Mononuclear cell (primary cell): ENCODE measurements around the gene TEX2. TPM values are rescaled to one million over a fixed set of nuclear protein-coding genes. Genes with fewer than 3 reads are reported as not detected.
A peak's percentile ranks its signal among the peaks of the same experiment; 100 is the strongest.

Source experiments
- H3K27me3 ChIP-seq: 2 replicates; pipeline ENCODE4 v1.6.0; 2011; ENCODE audit warnings: low read length, control low read depth; ENCODE audit not compliant: insufficient read depth
- H3K4me1 ChIP-seq: 2 replicates; pipeline ENCODE4 v1.5.1; 2011; ENCODE audit warnings: mild to moderate bottlenecking, low read length, control low read depth; ENCODE audit not compliant: insufficient read depth
- H3K4me3 ChIP-seq: 2 replicates; pipeline ENCODE4 v1.5.1; 2011; ENCODE audit warnings: mild to moderate bottlenecking, low read length, moderate library complexity
- H3K9me3 ChIP-seq: 2 replicates; pipeline ENCODE4 v1.5.1; 2011; ENCODE audit warnings: low read depth, mild to moderate bottlenecking, control low read depth, low read length
- total RNA-seq: library from RNA; depleted of rRNA; stranded (reverse); fragments of >200 nt; gene quantifications from one replicate; pipeline ENCODE4 v1.2.3, GENCODE V29; 2012

Gene TEX2, protein sequence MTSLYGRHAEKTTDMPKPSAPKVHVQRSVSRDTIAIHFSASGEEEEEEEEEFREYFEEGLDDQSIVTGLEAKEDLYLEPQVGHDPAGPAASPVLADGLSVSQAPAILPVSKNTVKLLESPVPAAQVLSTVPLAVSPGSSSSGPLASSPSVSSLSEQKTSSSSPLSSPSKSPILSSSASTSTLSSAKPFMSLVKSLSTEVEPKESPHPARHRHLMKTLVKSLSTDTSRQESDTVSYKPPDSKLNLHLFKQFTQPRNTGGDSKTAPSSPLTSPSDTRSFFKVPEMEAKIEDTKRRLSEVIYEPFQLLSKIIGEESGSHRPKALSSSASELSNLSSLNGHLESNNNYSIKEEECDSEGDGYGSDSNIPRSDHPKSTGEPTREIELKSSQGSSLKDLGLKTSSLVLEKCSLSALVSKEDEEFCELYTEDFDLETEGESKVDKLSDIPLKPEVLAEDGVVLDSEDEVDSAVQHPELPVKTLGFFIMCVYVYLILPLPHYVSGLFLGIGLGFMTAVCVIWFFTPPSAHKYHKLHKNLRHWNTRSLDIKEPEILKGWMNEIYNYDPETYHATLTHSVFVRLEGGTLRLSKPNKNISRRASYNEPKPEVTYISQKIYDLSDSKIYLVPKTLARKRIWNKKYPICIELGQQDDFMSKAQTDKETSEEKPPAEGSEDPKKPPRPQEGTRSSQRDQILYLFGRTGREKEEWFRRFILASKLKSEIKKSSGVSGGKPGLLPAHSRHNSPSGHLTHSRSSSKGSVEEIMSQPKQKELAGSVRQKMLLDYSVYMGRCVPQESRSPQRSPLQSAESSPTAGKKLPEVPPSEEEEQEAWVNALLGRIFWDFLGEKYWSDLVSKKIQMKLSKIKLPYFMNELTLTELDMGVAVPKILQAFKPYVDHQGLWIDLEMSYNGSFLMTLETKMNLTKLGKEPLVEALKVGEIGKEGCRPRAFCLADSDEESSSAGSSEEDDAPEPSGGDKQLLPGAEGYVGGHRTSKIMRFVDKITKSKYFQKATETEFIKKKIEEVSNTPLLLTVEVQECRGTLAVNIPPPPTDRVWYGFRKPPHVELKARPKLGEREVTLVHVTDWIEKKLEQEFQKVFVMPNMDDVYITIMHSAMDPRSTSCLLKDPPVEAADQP
- total RNA-seq, result 7.2 TPM

DNA sequence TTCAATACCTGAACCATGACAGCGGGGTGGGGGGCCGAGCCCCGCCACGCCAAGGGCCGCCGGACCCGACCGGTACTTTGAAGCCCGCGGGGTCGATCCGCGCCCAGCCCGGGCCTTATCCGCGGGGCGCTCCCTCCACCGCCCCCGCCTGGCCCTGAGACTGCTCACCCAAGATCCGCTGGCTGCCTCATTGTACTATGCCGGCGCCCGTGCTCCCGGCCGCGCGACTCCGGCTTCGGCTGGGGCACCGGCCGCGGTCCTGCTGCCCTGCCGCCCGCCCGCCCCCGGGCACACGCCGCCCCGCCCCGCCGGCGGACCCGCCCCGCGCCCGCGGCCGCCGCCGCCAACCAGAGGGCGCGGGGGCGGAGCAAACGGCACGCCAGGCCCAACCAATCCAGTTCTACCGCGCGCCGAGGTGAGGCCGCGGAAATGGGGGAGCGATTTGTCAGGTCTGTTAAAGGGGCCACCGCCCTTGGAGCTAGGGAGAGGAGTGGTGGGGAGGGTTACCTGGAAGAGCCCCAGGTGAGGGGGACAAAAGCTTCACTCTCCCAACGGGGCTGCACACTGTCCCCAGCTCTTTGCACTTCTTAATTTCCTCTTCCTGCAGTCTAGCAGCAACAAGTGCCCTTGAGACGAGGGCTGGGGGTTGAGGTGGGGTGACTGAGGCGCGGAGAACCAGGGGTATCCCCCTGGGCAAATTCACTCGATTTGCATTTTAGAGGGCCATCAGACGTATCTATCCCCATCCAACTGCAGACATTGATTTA lies at the start of gene TEX2:
Gene TEX2, minus strand, starts transcription at position 261 of the 767 bp plus-strand sequence. CDS start 49,043 bp downstream, outside the sequence.
- H3K4me1 ChIP-seq, result peaks cover 37% of the 10 kb centered on the region
- no peaks in the 10 kb centered on the region for H3K9me3 ChIP-seq
- H3K27me3 ChIP-seq, result no peaks in the 10 kb centered on the region

DNA sequence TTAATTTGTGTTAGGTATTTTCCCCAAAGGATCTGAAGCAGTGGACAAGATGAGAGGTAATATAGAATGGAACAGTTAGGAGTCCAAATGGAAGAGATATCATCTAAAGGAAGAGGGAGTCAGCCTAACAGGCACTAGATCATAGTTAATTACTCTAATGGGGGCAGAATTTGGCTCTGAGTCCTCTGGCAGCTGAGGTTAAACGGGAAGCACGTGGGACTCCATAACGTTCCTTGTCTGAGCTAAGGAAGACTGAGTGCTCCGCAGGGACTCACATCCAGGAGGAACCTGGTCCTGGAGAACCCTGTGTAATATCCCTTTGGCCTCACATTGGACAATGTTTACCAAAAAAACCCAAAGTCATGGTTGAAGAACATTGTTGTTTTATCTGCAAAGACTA lies 46.6 kb upstream of the TEX2 start:
- no peaks in the 10 kb centered on the region for H3K9me3 ChIP-seq
- no peaks in the 10 kb centered on the region for H3K27me3 ChIP-seq
- H3K4me1 ChIP-seq, result no peaks in the 10 kb centered on the region
- no peak overlapping the region for H3K4me3 ChIP-seq

More for the DNA sequence above, at the start of gene TEX2:
- H3K4me3 ChIP-seq, result peak within 1 kb of the TSS; percentile 78

DNA sequence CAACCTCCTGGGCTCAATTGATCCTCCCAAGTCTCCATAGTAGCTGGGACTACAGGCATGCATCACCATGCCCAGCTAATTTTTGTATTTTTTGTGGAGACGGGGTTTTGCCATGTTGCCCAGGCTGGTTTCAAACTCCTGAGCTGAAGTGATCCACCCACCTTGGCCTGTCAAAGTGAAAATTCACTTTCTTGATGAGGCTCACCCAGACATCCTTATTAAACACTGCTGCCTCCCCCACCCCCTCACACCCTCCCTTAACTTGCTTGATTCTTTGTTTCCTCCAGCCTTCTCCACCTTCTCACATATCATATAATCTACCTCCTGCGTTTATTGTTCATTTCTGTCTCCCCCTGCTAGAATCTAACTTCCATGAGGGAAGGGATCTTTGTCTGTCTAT lies 46.0 kb upstream of the TEX2 start:
- Histone ChIP-seq H3K9me3 (no peaks in the 10 kb centered on the region), H3K4me1 (no peaks in the 10 kb centered on the region), H3K4me3 (no peak overlapping the region), H3K27me3 (no peaks in the 10 kb centered on the region)

DNA sequence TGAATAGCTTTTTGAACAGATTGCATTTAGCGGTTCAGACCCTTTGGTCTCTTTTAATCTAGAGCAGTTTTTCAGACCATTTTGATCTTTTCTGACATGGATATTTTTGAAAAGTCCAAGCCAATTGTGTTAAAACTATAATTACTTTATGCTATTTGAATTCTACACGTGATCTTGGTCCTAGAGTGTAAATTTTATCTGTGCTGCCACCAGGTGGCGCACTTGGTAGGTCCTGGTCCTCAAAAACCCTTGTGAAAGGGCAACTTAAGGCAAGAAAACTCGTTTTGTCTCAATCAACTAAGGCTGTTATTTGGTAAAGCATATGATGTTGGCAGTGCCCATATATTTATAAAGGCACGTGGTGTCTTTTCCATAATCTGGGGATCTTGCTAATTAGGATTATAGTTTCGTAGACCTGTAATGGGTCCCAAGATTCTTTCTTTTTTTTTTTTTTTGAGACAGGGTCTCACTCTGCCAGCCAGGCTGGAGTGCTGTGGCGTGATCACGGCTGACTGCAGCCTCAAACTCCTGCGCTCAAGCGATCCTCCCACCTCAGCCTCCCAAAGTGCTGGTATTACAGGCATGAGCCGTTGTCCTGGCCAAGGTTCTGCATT lies 43.9 kb upstream of the TEX2 start:
- no peak overlapping the region for H3K4me3 ChIP-seq
- H3K9me3 ChIP-seq, result no peaks in the 10 kb centered on the region
- no peaks in the 10 kb centered on the region for H3K27me3 ChIP-seq
- peaks cover 10% of the 10 kb centered on the region for H3K4me1 ChIP-seq

DNA sequence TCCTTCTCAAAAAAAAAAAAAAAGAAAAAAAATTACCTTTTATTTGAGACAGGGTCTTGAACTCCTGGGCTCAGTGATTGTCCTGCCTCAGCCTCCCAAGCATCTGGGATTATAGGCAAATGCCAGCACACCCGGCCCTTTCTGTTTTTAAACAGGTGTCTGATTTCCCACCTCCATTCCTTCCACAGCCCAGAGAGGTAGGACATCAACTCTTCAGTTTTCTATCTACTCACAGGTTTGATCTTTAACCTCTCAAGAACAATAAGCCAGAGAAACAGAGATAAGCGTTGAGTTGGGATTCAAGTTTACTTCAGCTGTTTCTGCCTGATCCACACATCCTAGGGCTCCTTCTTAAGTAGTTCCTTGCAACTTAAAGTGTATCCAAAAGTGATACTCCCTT lies 41.5 kb upstream of the TEX2 start:
- H3K4me1 ChIP-seq, result peaks cover 10% of the 10 kb centered on the region
- H3K27me3 ChIP-seq, result no peaks in the 10 kb centered on the region
- H3K4me3 ChIP-seq, result no peak overlapping the region
- H3K9me3 ChIP-seq, result no peaks in the 10 kb centered on the region

DNA sequence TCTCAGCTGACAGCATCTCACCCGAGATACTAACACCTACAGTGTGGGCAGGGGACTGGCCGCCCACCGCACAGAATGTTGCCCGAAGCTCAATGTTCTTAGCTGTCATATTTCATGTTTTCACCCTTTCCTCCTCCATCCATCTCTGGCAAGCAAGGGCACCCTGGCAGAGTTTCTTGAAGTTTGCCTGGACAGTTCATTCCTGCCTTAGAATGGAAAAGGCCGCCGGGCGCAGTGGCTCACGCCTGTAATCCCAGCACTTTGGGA lies 37.6 kb upstream of the TEX2 start:
- H3K27me3 ChIP-seq, result no peaks in the 10 kb centered on the region

DNA sequence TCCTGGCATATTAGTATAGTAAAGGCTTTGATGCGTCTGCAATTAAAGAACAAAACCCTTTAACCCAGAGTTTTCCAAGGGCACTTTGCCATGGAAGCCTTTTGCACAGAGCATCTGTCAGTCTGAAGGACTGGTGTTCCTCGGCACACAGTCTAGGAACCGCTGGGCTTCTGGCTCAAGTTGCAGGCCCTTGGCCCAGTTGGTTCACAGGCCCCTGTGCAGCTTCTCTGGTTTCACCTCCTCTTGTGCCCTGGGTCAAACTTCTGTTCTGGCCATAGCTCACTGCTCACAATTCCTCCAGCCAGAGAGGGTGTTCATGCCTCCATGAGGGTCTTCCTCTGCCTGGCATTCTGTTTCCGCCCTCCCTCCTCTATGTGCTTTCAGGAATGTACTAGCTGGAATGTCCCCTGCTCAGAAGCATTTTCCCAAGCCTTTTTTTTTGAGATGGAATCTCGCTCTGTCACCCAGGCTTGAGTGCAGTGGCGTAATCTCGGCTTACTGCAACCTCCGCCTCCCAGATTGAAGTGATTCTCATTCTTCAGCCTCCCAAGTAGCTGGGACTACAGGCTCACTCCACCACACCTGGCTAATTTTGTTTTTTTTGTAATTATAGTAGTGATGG lies 34.5 kb upstream of the TEX2 start:
- H3K4me3 ChIP-seq, result no peak overlapping the region
- peaks cover under 1% of the 10 kb centered on the region for H3K4me1 ChIP-seq
- H3K27me3 ChIP-seq, result no peaks in the 10 kb centered on the region

More for the DNA sequence above, 37.6 kb upstream of the TEX2 start:
- no peaks in the 10 kb centered on the region for H3K9me3 ChIP-seq
- peaks cover 10% of the 10 kb centered on the region for H3K4me1 ChIP-seq
- H3K4me3 ChIP-seq, result no peak overlapping the region

DNA sequence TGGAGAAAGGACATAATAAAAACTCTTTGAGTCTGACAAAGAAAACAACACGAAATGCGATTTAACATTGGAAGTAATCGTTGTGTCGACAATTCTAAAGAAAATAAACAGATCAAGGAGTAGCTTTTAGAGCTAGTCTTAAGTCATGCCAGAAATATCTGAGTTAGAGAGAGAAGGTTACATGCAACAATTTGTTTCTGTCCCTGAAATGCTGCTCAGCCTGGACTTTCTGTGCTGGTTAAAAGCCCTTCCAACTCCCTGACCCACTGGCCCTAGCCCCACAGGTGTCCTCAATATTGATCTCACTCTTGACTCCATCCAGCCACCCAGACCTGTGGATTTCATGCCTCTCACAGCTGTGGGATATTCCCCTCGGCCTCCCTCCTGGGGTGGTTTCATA lies 33.2 kb upstream of the TEX2 start:
- H3K9me3 ChIP-seq, result peaks cover 7% of the 10 kb centered on the region
- no peaks in the 10 kb centered on the region for H3K27me3 ChIP-seq
- no peak overlapping the region for H3K4me3 ChIP-seq
- H3K4me1 ChIP-seq, result no peaks in the 10 kb centered on the region

More for the DNA sequence above, 34.5 kb upstream of the TEX2 start:
- H3K9me3 ChIP-seq, result no peaks in the 10 kb centered on the region

DNA sequence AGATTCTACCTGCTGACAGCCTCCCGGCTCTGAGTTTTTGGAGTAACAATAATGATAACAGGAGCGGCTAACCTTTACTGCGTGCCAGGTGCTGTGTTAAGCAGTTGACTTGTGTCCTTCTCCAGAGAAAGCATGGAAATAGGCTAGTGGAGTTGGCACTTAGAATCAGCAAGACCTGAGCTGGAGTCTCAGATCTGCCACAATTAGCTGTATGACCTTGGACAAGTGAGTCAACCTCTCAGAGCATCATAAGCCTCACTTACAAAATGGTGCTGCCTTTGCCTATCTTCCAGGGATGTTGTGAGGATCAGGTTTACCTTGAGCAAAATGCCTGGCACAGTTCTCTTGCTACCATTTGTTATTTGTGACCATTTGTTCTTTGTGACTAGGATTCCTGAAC lies 32.1 kb upstream of the TEX2 start:
- Histone ChIP-seq H3K4me3 (no peak overlapping the region), H3K4me1 (no peaks in the 10 kb centered on the region), H3K27me3 (no peaks in the 10 kb centered on the region), H3K9me3 (peaks cover 8% of the 10 kb centered on the region)

DNA sequence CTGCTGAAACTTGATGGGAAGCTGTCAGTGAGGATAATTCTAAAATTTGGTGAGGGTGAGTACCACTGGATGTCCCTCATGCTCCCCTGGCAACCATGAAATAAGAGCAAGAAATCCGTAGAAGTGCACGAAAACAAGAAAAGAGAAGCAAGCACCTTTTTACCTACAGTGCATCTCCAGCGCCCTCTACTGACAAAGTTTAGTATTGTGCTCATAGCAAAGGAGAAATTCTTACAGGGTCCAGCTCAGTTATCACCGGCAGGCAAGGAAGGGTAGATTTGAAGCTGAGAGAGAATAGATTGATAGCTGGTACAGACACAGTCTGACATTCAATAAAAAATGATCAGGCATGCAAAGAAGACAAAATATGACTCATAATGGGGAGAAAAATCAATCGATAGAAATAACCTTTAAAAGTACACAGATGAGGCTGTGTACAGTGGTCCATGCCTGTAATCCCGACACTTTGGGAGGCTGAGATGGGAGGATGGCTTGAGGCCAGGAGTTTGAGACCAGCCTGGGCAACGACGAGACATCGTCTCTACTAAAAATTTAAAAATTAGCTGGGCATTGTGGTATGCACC lies 28.3 kb upstream of the TEX2 start:
- Histone ChIP-seq H3K4me1 (peaks cover 7% of the 10 kb centered on the region), H3K27me3 (no peaks in the 10 kb centered on the region), H3K4me3 (no peak overlapping the region), H3K9me3 (peaks cover 8% of the 10 kb centered on the region)

DNA sequence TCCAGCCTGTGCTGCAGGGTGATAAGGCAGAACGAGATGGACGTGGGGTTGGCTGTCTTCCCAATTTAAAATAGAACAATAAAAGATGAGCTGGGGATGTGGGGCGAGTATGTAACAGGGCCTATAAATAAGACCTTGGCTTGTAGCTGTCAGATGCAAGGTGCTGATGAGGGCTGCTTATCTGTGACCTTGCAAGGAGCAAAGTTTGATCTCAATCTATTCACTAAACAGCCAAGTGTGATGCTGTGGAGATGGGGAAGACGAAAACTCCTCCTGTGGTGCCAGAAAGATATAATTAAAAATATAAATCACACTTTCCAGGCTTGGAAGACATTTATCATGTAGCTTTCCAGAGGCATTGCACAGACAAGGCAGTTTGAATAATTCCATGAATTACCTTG lies 26.7 kb upstream of the TEX2 start:
- no peaks in the 10 kb centered on the region for H3K27me3 ChIP-seq
- H3K4me1 ChIP-seq, result peaks cover 7% of the 10 kb centered on the region
- peaks cover 8% of the 10 kb centered on the region for H3K9me3 ChIP-seq
- H3K4me3 ChIP-seq, result no peak overlapping the region

DNA sequence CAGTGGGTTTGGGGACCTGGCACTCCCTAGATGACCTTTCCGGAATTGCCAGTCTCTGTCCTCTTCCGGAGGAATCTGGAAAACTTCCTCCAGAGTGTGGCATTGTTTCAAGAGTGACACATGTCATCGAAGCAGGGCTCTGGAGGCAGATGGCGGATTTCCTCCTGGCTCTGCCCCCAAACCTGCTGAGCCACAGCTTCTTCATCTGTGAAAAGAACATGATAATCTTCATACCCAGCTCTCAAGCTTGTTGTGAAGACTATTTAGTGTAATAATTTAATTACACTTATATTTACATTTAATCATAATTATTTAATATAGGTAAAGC lies 19.7 kb upstream of the TEX2 start:
- Histone ChIP-seq H3K9me3 (no peaks in the 10 kb centered on the region), H3K27me3 (no peaks in the 10 kb centered on the region), H3K4me3 (no peak overlapping the region), H3K4me1 (peaks cover 37% of the 10 kb centered on the region)

DNA sequence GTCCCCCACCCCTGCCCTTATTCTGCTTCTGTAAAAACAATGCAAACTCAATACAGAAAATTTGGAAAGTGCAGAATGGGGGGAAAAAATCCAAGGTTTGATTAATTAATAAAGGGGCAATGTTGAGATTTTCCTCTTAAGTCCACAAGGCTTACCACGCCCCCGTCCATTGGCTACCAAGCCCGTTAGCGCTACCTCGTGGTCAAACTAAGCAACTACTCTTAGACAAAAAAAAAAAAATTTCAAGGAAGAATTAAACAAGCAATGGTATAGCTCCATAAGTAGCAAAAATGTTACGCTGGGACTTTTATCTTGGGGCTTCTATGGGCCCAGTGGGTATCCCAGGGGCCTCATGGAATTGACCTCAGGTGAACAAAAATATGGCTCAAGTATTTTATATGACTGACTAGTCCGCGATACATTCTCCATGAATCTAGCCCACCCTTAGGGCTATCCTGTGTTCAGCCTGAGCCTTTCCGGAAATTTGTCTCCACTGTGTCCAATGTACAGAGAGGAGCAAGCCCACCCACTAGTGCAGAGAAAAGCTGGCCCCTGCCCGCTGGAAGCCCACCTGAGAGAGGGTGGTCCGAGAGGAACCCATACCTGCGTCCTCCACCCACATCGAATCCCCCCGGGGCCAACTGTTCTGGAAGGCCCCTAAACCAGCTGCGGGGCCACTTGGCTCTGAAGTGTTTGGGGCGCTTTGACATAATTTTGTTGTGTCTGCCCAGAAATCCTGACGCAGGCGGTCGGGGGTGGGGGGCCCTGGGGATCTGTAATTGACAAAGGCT lies 19.1 kb upstream of the TEX2 start:
- Histone ChIP-seq H3K9me3 (no peaks in the 10 kb centered on the region), H3K4me1 (peaks cover 37% of the 10 kb centered on the region), H3K4me3 (no peak overlapping the region), H3K27me3 (no peaks in the 10 kb centered on the region)
